HepG2 (cell line): Measurements from ENCODE around the gene NEMF. TPM values are rescaled to one million over a fixed set of nuclear protein-coding genes. Genes with fewer than 3 reads are reported as not detected.
A peak's percentile ranks its signal among the peaks of the same experiment; 100 is the strongest.

Experiments
- ATF1 ChIP-seq: IDR thresholded peaks from 2 replicates; pipeline ENCODE4 v1.6.1; 2016; ENCODE audit warnings: mild to moderate bottlenecking, control low read depth
- CCDC6 ChIP-seq: sonication (generic); formaldehyde crosslinking; IDR thresholded peaks from 2 replicates; pipeline ENCODE4 v1.8.1; 2022; ENCODE audit warnings: mild to moderate bottlenecking, missing genetic modification reagents, moderate library complexity
- KLF13 ChIP-seq: sonication (generic); formaldehyde crosslinking; IDR thresholded peaks from 2 replicates; pipeline ENCODE4 v1.4.0; 2020; ENCODE audit warnings: mild to moderate bottlenecking, missing genetic modification reagents
- MAZ ChIP-seq, 2 experiments: sonication (generic) in 1 of 2; formaldehyde crosslinking in 1 of 2; IDR thresholded peaks; 2 replicates each; pipeline versions ENCODE4 v1.5.0 to v1.6.1; 2012 to 2020; ENCODE audit warnings: low read depth in 2 of 2, mild to moderate bottlenecking in 2 of 2, borderline replicate concordance in 1 of 2, improper control_type of control experiment in 1 of 2, low read length in 1 of 2, missing genetic modification reagents in 1 of 2, moderate library complexity in 1 of 2
- MEIS1 ChIP-seq: sonication (generic); formaldehyde crosslinking; IDR thresholded peaks from 2 replicates; pipeline ENCODE4 v1.9.0; 2021; ENCODE audit warnings: mild to moderate bottlenecking, missing genetic modification reagents, moderate library complexity, borderline replicate concordance
- NAIF1 ChIP-seq: sonication (generic); formaldehyde crosslinking; IDR thresholded peaks from 2 replicates; pipeline ENCODE4 v1.5.0; 2020; ENCODE audit warnings: mild to moderate bottlenecking, missing genetic modification reagents, borderline replicate concordance
- THRA ChIP-seq: sonication (generic); formaldehyde crosslinking; IDR thresholded peaks from 2 replicates; pipeline ENCODE4 v1.4.0; 2020; ENCODE audit warnings: missing genetic modification reagents, borderline replicate concordance
- UBTF ChIP-seq: sonication (generic); formaldehyde crosslinking; IDR thresholded peaks from 2 replicates; pipeline ENCODE4 v1.4.0; 2020; ENCODE audit warnings: mild to moderate bottlenecking, missing genetic modification reagents
- ZGPAT ChIP-seq: IDR thresholded peaks from 2 replicates; pipeline ENCODE4 v1.6.1; 2016; ENCODE audit warnings: mild to moderate bottlenecking
- ZNF142 ChIP-seq: sonication (generic); formaldehyde crosslinking; IDR thresholded peaks from 2 replicates; pipeline ENCODE4 v1.4.0; 2020; ENCODE audit warnings: missing genetic modification reagents
- ZNF296 ChIP-seq: sonication (generic); formaldehyde crosslinking; conservative IDR thresholded peaks from 2 replicates; pipeline ENCODE4 v1.5.0; 2020; ENCODE audit warnings: mild to moderate bottlenecking, missing genetic modification reagents
- ZNF337 ChIP-seq: sonication (generic); formaldehyde crosslinking; IDR thresholded peaks from 2 replicates; pipeline ENCODE4 v1.5.1; 2020; ENCODE audit warnings: missing genetic modification reagents, low read depth, mild to moderate bottlenecking, borderline replicate concordance
- ZNF605 ChIP-seq: sonication (generic); formaldehyde crosslinking; IDR thresholded peaks from 2 replicates; pipeline ENCODE4 v1.8.0; 2022; ENCODE audit warnings: mild to moderate bottlenecking, missing genetic modification reagents
- ZNF616 ChIP-seq: sonication (generic); formaldehyde crosslinking; IDR thresholded peaks from 2 replicates; pipeline ENCODE4 v1.5.0; 2020; ENCODE audit warnings: low read depth, mild to moderate bottlenecking, missing genetic modification reagents
- polyA plus RNA-seq, 8 experiments: library from polyadenylated mRNA; depleted of rRNA in 3 of 8; stranded (reverse) in 7 of 8; unstranded in 1 of 8; fragments of >200 nt; fragmentation: Illumina TruSeq in 4 of 8; extraction: Trizol in 4 of 8; gene quantifications; 2 replicates each; pipeline versions ENCODE4 v1.2.1 to v1.2.3, GENCODE V29; 2011 to 2016; ENCODE audit warnings: low read depth in 4 of 8, missing spikeins in 1 of 8, mixed read lengths in 1 of 8; ENCODE audit not compliant: insufficient read depth in 1 of 8
- total RNA-seq, 5 experiments: library from RNA; depleted of rRNA; stranded (reverse); fragments of >200 nt; fragmentation: Illumina TruSeq; extraction: Trizol; gene quantifications; 2 replicates each; pipeline ENCODE4 v1.2.3, GENCODE V29; 2016; ENCODE audit warnings: low read depth in 1 of 5

The NEMF gene
- total and polyA plus RNA-seq, 2 of the 13 experiments (the other 11 are each of a cell fraction or from before 2014, with no cell fraction given) = 21.3 to 57.9 TPM

- TF ChIP-seq ZGPAT (CRISPR knock-in tag) (no peak), CCDC6 (no peak; the same call in 1 of the 2 replicates), UBTF (CRISPR knock-in tag) (no peak; the same call in none of the 2 replicates), MEIS1 (CRISPR knock-in tag) (no peak), ZNF337 (CRISPR knock-in tag) (no peak), THRA (0 out of 2 replicates have a peak, but pooled peaks have one; percentile 3), MAZ (IDR thresholded peaks at IDR 0.05; ENCODE audit: borderline replicate concordance, low read depth, low read length) (no peak), MAZ (CRISPR knock-in tag; IDR thresholded peaks at IDR 0.05; ENCODE audit: low read depth) (0 out of 2 replicates have a peak, but pooled peaks have one; percentile 8), KLF13 (CRISPR knock-in tag) (no peak), ZNF296 (CRISPR knock-in tag) (no peak), NAIF1 (CRISPR knock-in tag) (no peak), ZNF605 (CRISPR knock-in tag) (no peak), ATF1 (CRISPR knock-in tag) (no peak), ZNF616 (CRISPR knock-in tag) (no peak), ZNF142 (CRISPR knock-in tag) (no peak)
These were observed 84.1 kb downstream of the NEMF start (continued) for GRCh38 chr14:49768301-49769121.
